ENCODE data around the gene KRT17. TPM values are rescaled to one million over a fixed set of nuclear protein-coding genes. Genes with fewer than 3 reads are reported as not detected.
A peak's percentile ranks its signal among the peaks of the same experiment; 100 is the strongest.
"Not testable (repeated sequence)": the region's sequence is repeated elsewhere in the genome, so short reads cannot be mapped to it uniquely, and the experiment has no call there.

The KRT17 gene
- total RNA-seq, 1 donor, result 14.7 TPM

- DNase-seq (ENCODE audit: low read depth), result no peak
Observed at GRCh38 chr17:41625602-41626001, 1.2 kb upstream of the KRT17 start.

GRCh38 chr17:41623184-41623861 lies 1.1 kb downstream of the KRT17 start:
- not testable (repeated sequence) for DNase-seq (ENCODE audit: low read depth); H3K4me3 ChIP-seq (ENCODE audit: low read depth, low read length)

More at GRCh38 chr17:41625602-41626001, 1.2 kb upstream of the KRT17 start:
- TF ChIP-seq CTCF (IDR thresholded peaks at IDR 0.05; ENCODE audit: insufficient read depth, low read depth, low read length), result no peak
- H3K4me3 ChIP-seq (ENCODE audit: low read depth, low read length), result no peak overlapping the region

- DNase-seq (ENCODE audit: low read depth); H3K4me3 ChIP-seq (ENCODE audit: low read depth, low read length): not testable (repeated sequence)
Observed at GRCh38 chr17:41622340-41623183, 1.8 kb downstream of the KRT17 start.

- no peak for DNase-seq (ENCODE audit: low read depth)
- H3K4me3 ChIP-seq (ENCODE audit: low read depth, low read length), result no peak overlapping the region
- no peak for TF ChIP-seq CTCF (IDR thresholded peaks at IDR 0.05; ENCODE audit: insufficient read depth, low read depth, low read length)
Observed at GRCh38 chr17:41621916-41622315, 2.5 kb downstream of the KRT17 start.

- H3K4me3 ChIP-seq (ENCODE audit: low read depth, low read length); DNase-seq (ENCODE audit: low read depth): not testable (repeated sequence)
Observed at GRCh38 chr17:41621435-41621817, 2.9 kb downstream of the KRT17 start.

- no peak overlapping the region for H3K4me3 ChIP-seq (ENCODE audit: low read depth, low read length)
- peak; percentile 35 for DNase-seq (ENCODE audit: low read depth)
- TF ChIP-seq CTCF (IDR thresholded peaks at IDR 0.05; ENCODE audit: insufficient read depth, low read depth, low read length), result no peak
Observed at GRCh38 chr17:41620583-41621434, 3.6 kb downstream of the KRT17 start.

- DNase-seq (ENCODE audit: low read depth); H3K4me3 ChIP-seq (ENCODE audit: low read depth, low read length): not testable (repeated sequence)
Observed at GRCh38 chr17:41619927-41620582, 4.3 kb downstream of the KRT17 start.

GRCh38 chr17:41619036-41619926 lies 5.1 kb downstream of the KRT17 start:
- no peak for DNase-seq (ENCODE audit: low read depth)
- H3K4me3 ChIP-seq (ENCODE audit: low read depth, low read length), result no peak overlapping the region
- TF ChIP-seq CTCF (IDR thresholded peaks at IDR 0.05; ENCODE audit: insufficient read depth, low read depth, low read length), result no peak

Measured in fibroblast of villous mesenchyme (primary cell).